Measurements from ENCODE around the gene SV2C. TPM values are rescaled to one million over a fixed set of nuclear protein-coding genes. Genes with fewer than 3 reads are reported as not detected.
"Not testable (repeated sequence)": the region's sequence is repeated elsewhere in the genome, so short reads cannot be mapped to it uniquely, and the experiment has no call there.

SV2C gene
- total and polyA plus RNA-seq, 2 donors (not counting 1 experiment from before 2014, with no cell fraction given) = not detected

GRCh38 chr5:76086095-76086494, 2.9 kb downstream of the SV2C start:
- no peak for DNase-seq
- peaks cover 20% of the 10 kb centered on the region for H3K4me1 Mint-ChIP-seq
- H2AFZ ChIP-seq (ENCODE audit: insufficient read depth, low read depth, low read length, poor library complexity, severe bottlenecking) = no peak overlapping the region
- H3K9me3 Mint-ChIP-seq (ENCODE audit: insufficient read depth) = no peaks in the 10 kb centered on the region
- peaks cover 63% of the 10 kb centered on the region for H3K27me3 Mint-ChIP-seq
- intact Hi-C loops (cut with micrococcal nuclease) = no loop called here
- H3K27me3 ChIP-seq (replicated peaks in 1 of 4; ENCODE audit: control extremely low read depth in 1 of 4, control insufficient read depth in 3 of 4, insufficient read depth in 4 of 4, low read length in 3 of 4) = peaks cover 0 to 45% (median 34%) of the 10 kb centered on the region in 4 experiments
- no peak overlapping the region for H3K9ac ChIP-seq (ENCODE audit: low read length)
- H3K27ac Mint-ChIP-seq = no peak overlapping the region
- WGBS (ENCODE audit: insufficient coverage) = no CpG with 5 or more reads among the region's 4 CpGs
- H3K79me2 ChIP-seq (ENCODE audit: control insufficient read depth, insufficient read depth, low read length) = no peaks in the 10 kb centered on the region
- no peak overlapping the region for H3K4me2 ChIP-seq (replicated peaks; ENCODE audit: low read depth, low read length, poor library complexity, severe bottlenecking)
- no peak overlapping the region for H3K4me3 Mint-ChIP-seq
- ATAC-seq (ENCODE audit: low read depth) = no peak
- H3K4me3 ChIP-seq (ENCODE audit: control extremely low read depth in 1 of 5, extremely low read depth in 1 of 5, insufficient read depth in 1 of 5, low read depth in 2 of 5, low read length in 4 of 5) = no peak overlapping the region
- ChIA-PET CTCF (interaction anchor here (0.6 to 0.7 kb wide), 2 partner anchors 16 to 1315 kb away, joined by 3 read pairs; no protein-coding TSS in a partner anchor), POLR2A (no interaction called here)
- TF ChIP-seq CTCF (IDR thresholded peaks at IDR 0.05) (no peak), EZH2 (IDR thresholded peaks at IDR 0.05; ENCODE audit: borderline replicate concordance, insufficient read depth, low read depth, low read length, poor library complexity, severe bottlenecking) (no peak)
- H3K27ac ChIP-seq (ENCODE audit: low read length in 2 of 2) = no peak overlapping the region
- H4K20me1 ChIP-seq (ENCODE audit: control insufficient read depth, insufficient read depth, low read length, poor library complexity, severe bottlenecking) = no peaks in the 10 kb centered on the region
- no peaks in the 10 kb centered on the region for H3K36me3 ChIP-seq (replicated peaks in 1 of 2; ENCODE audit: control extremely low read depth in 1 of 2, control insufficient read depth in 1 of 2, extremely low read depth in 1 of 2, insufficient read depth in 2 of 2, low read length in 1 of 2)
- H3K4me1 ChIP-seq (ENCODE audit: control insufficient read depth in 2 of 2, insufficient read depth in 2 of 2, low read length in 2 of 2) = peaks cover 29 to 32% of the 10 kb centered on the region in 2 donors
- peaks cover 0 to 4% (median 0%) of the 10 kb centered on the region in 3 donors for H3K9me3 ChIP-seq (ENCODE audit: control extremely low read depth in 1 of 3, control insufficient read depth in 2 of 3, insufficient read depth in 1 of 3, low read length in 2 of 3)

GRCh38 chr5:76089156-76089555, 6.0 kb downstream of the SV2C start:
- H3K27ac Mint-ChIP-seq; H3K4me2 ChIP-seq (replicated peaks; ENCODE audit: low read depth, low read length, poor library complexity, severe bottlenecking); H2AFZ ChIP-seq (ENCODE audit: insufficient read depth, low read depth, low read length, poor library complexity, severe bottlenecking); H3K4me3 ChIP-seq (ENCODE audit: control extremely low read depth in 1 of 5, extremely low read depth in 1 of 5, insufficient read depth in 1 of 5, low read depth in 2 of 5, low read length in 4 of 5); H3K4me3 Mint-ChIP-seq; H3K9ac ChIP-seq (ENCODE audit: low read length); H3K9me3 ChIP-seq (ENCODE audit: control extremely low read depth in 1 of 3, control insufficient read depth in 2 of 3, insufficient read depth in 1 of 3, low read length in 2 of 3); H3K4me1 Mint-ChIP-seq; H3K36me3 ChIP-seq (replicated peaks in 1 of 2; ENCODE audit: control extremely low read depth in 1 of 2, control insufficient read depth in 1 of 2, extremely low read depth in 1 of 2, insufficient read depth in 2 of 2, low read length in 1 of 2); H3K4me1 ChIP-seq (ENCODE audit: control insufficient read depth in 2 of 2, insufficient read depth in 2 of 2, low read length in 2 of 2); ATAC-seq (ENCODE audit: low read depth); H3K9me3 Mint-ChIP-seq (ENCODE audit: insufficient read depth); intact Hi-C loops (cut with micrococcal nuclease); POLR2A ChIA-PET; H4K20me1 ChIP-seq (ENCODE audit: control insufficient read depth, insufficient read depth, low read length, poor library complexity, severe bottlenecking); H3K79me2 ChIP-seq (ENCODE audit: control insufficient read depth, insufficient read depth, low read length); H3K27ac ChIP-seq (ENCODE audit: low read length in 2 of 2); DNase-seq; CTCF ChIA-PET: not testable (repeated sequence)
- H3K27me3 Mint-ChIP-seq = peaks cover 45% of the 10 kb centered on the region
- WGBS (ENCODE audit: insufficient coverage) = no CpG with 5 or more reads among the region's 2 CpGs
- peaks cover 0 to 24% (median 19%) of the 10 kb centered on the region in 4 experiments for H3K27me3 ChIP-seq (replicated peaks in 1 of 4; ENCODE audit: control extremely low read depth in 1 of 4, control insufficient read depth in 3 of 4, insufficient read depth in 4 of 4, low read length in 3 of 4)
